GM12878 (cell line): ENCODE measurements around the gene NOC2L. TPM values are rescaled to one million over a fixed set of nuclear protein-coding genes. Genes with fewer than 3 reads are reported as not detected.

Experiments
- ATAC-seq: fragments of 200-7000 bp; cut with Tn5 transposase; 3 replicates; pipeline ENCODE4 v1.9.1; 2020; ENCODE audit warnings: mild to moderate bottlenecking, moderate library complexity
- BruUV-seq: library from RNA; stranded (reverse); fragments of 400-500 nt; replicated peaks from 2 replicates; lab custom pipeline; 2021; lab: Mats Ljungman, UMichigan
- CTCF ChIA-PET: fragments of 300-600 bp; sonication (Branson Sonifier 250); formaldehyde crosslinking; extraction: SDS; loops from one replicate; lab custom pipeline; 2021; ENCODE audit warnings: inconsistent platforms; lab: Yijun Ruan, JAX
- POLR2A ChIA-PET: fragments of 350-600 bp; formaldehyde crosslinking; extraction: SDS; loops from one replicate; lab custom pipeline; 2021; ENCODE audit warnings: inconsistent platforms; lab: Charles Lee
- RAD21 ChIA-PET: fragments of 300-600 bp; sonication (Branson Sonifier 250); formaldehyde crosslinking; loops from one replicate; lab custom pipeline; 2023; ENCODE audit warnings: antibody characterized with exemption; ENCODE audit not compliant: unreplicated experiment; lab: Charles Lee
- SMC1A ChIA-PET: fragments of 300-600 bp; sonication (Branson Sonifier 250); formaldehyde crosslinking; loops from one replicate; lab custom pipeline; 2023; ENCODE audit not compliant: unreplicated experiment, uncharacterized antibody; lab: Charles Lee
- DNase-seq: peaks from one replicate; pipeline ENCODE4 v3.0.0-alpha.2; 2011; ENCODE audit warnings: low read depth, low spot score
- FAIRE-seq: peaks from 3 replicates; lab custom pipeline; 2011; peaks lifted over from hg19 to GRCh38; lab: Jason Lieb, UNC
- H2AFZ ChIP-seq: 2 replicates; pipeline ENCODE4 v1.6.0; 2011; ENCODE audit warnings: low read depth, low read length, control low read depth; ENCODE audit not compliant: control insufficient read depth
- H3K27ac ChIP-seq: 2 replicates; pipeline ENCODE4 v1.5.1; 2011; ENCODE audit warnings: control low read depth; ENCODE audit not compliant: control insufficient read depth, insufficient read depth
- H3K27me3 ChIP-seq, 2 experiments: replicated peaks in 1 of 2; 2 replicates each; pipeline versions ENCODE4 v1.6.0 to v1.6.1; 2011; ENCODE audit warnings: low read length in 1 of 2; ENCODE audit not compliant: control insufficient read depth in 2 of 2, insufficient read depth in 2 of 2
- H3K36me3 ChIP-seq, 2 experiments: 2 replicates each; pipeline ENCODE4 v1.5.1; 2011; ENCODE audit warnings: low read length in 1 of 2; ENCODE audit not compliant: control insufficient read depth in 2 of 2, insufficient read depth in 2 of 2
- H3K4me1 ChIP-seq: 2 replicates; pipeline ENCODE4 v1.6.1; 2011; ENCODE audit warnings: mild to moderate bottlenecking, low read length, moderate library complexity, mixed read lengths; ENCODE audit not compliant: control insufficient read depth, insufficient read depth
- H3K4me2 ChIP-seq: 2 replicates; pipeline ENCODE4 v1.6.0; 2011; ENCODE audit warnings: control low read depth; ENCODE audit not compliant: control insufficient read depth, insufficient read depth
- H3K4me3 ChIP-seq: fragments of 200-600 bp; sonication (generic); 2 replicates; pipeline ENCODE4 v1.5.1; 2016
- H3K79me2 ChIP-seq: 2 replicates; pipeline ENCODE4 v1.6.0; 2011; ENCODE audit warnings: low read length; ENCODE audit not compliant: control insufficient read depth, insufficient read depth
- H3K9ac ChIP-seq: 2 replicates; pipeline ENCODE4 v1.8.0; 2011; ENCODE audit warnings: low read length, control low read depth, mixed read lengths; ENCODE audit not compliant: control insufficient read depth, insufficient read depth
- H3K9me3 ChIP-seq: replicated peaks from 3 replicates; pipeline ENCODE4 v1.5.1; 2011; ENCODE audit warnings: mild to moderate bottlenecking, low read length; ENCODE audit not compliant: control insufficient read depth, insufficient read depth
- H4K20me1 ChIP-seq: 2 replicates; pipeline ENCODE4 v1.6.0; 2011; ENCODE audit not compliant: control insufficient read depth, insufficient read depth
- IRF5 ChIP-seq: fragments of 450-650 bp; IDR thresholded peaks from 2 replicates; pipeline ENCODE4 v1.6.1; 2017; ENCODE audit warnings: borderline replicate concordance
- MYB ChIP-seq: fragments of 150-350 bp; IDR thresholded peaks from 2 replicates; pipeline ENCODE4 v1.6.1; 2014; ENCODE audit warnings: mild to moderate bottlenecking, low read depth, low read length, borderline replicate concordance
- RUNX3 ChIP-seq: IDR thresholded peaks from 2 replicates; pipeline ENCODE4 v1.6.1; 2012; ENCODE audit warnings: low read length, inconsistent platforms
- SP1 ChIP-seq: IDR thresholded peaks from one replicate; pipeline ENCODE4 v1.6.1; 2011; ENCODE audit warnings: low read depth, low read length
- SREBF1 ChIP-seq: IDR thresholded peaks from 2 replicates; pipeline ENCODE4 v1.6.1; 2012; ENCODE audit warnings: mild to moderate bottlenecking, low read length
- SREBF2 ChIP-seq: IDR thresholded peaks from 2 replicates; pipeline ENCODE4 v1.6.1; 2012; ENCODE audit warnings: mild to moderate bottlenecking, low read length
- SRF ChIP-seq, 2 experiments: IDR thresholded peaks; 2 replicates each; pipeline ENCODE4 v1.6.1; 2011; ENCODE audit warnings: low read depth in 2 of 2, low read length in 2 of 2, mild to moderate bottlenecking in 1 of 2, moderate library complexity in 1 of 2
- STAT1 ChIP-seq: fragments of 450-650 bp; conservative IDR thresholded peaks from 2 replicates; pipeline ENCODE4 v1.6.1; 2014; ENCODE audit warnings: antibody characterized with exemption, mild to moderate bottlenecking
- SUPT20H ChIP-seq: IDR thresholded peaks from 2 replicates; pipeline ENCODE4 v1.6.1; 2011; ENCODE audit warnings: low read depth, mild to moderate bottlenecking, low read length, moderate library complexity, borderline replicate concordance; ENCODE audit not compliant: control insufficient read depth
- SUZ12 ChIP-seq: fragments of 200-600 bp; sonication (generic); IDR thresholded peaks from one replicate; pipeline ENCODE4 v1.6.1; 2018; ENCODE audit warnings: antibody characterized with exemption, mild to moderate bottlenecking; ENCODE audit not compliant: unreplicated experiment
- WGBS: methylation state at CpG from one replicate; pipeline ENCODE4 v1.1.6; 2016; ENCODE audit warnings: low lambda C conversion rate; ENCODE audit not compliant: insufficient replicate concordance, insufficient coverage; ENCODE audit errors: missing lambda C conversion rate; 5-methylcytosine and 5-hydroxymethylcytosine counted together
- in situ Hi-C: fragments of 300-500 bp; cut with MboI; formaldehyde crosslinking; loops from 9 replicates; pipeline ENCODE4 v1.14.3; 2018; ENCODE audit warnings: mixed read lengths
- intact Hi-C: fragments of 100-400 bp; cut with micrococcal nuclease; formaldehyde crosslinking; loops from one replicate; pipeline ENCODE4 v1.14.2; 2022; ENCODE audit not compliant: unreplicated experiment
- polyA plus RNA-seq, 11 experiments: library from polyadenylated mRNA; depleted of rRNA in 4 of 11; unstranded in 6 of 11; stranded (reverse) in 5 of 11; fragments of >200 nt; fragmentation: Nextera tagmentation in 4 of 11; fragmentation: Illumina TruSeq in 1 of 11; extraction: Ambion mirVana in 4 of 11; extraction: Trizol in 1 of 11; gene quantifications; 1 replicate in 1 of 11; 2 replicates in 10 of 11; pipeline versions ENCODE4 v1.2.1 to v1.2.3, GENCODE V29; 2011 to 2016; ENCODE audit warnings: inconsistent platforms in 2 of 11, missing spikeins in 2 of 11, low read depth in 1 of 11
- total RNA-seq, 4 experiments: library from RNA; depleted of rRNA in 3 of 4; stranded (reverse); fragments of >200 nt in 3 of 4; fragmentation: Illumina TruSeq in 1 of 4; extraction: Trizol in 1 of 4; gene quantifications; 2 replicates each; pipeline versions ENCODE4 v1.2.1 to v1.2.3, GENCODE V29; 2013 to 2021

Gene NOC2L
- total and polyA plus RNA-seq, 10 of the 15 experiments (the other 5 are each of a cell fraction or from before 2014, with no cell fraction given), result 1.3 to 171 (median 64.3) TPM

- DNase-seq (no peak), FAIRE-seq (no peak), ATAC-seq (no peak)
- no peaks in the 10 kb centered on the region for H3K79me2 ChIP-seq
- no TSS peak for BruUV-seq
- H3K4me3 ChIP-seq, result no peak overlapping the region
- ChIA-PET CTCF (no interaction called here), SMC1A (no interaction called here), POLR2A (interaction anchor here (0.6 kb wide), 1 partner anchor 492 kb away, joined by 5 read pairs; no protein-coding TSS in a partner anchor), RAD21 (no interaction called here)
- intact Hi-C loops, result no loop called here
- TF ChIP-seq SREBF1 (no peak), SREBF2 (no peak), MYB (no peak), IRF5 (no peak), SUPT20H (no peak), SUZ12 (no peak), RUNX3 (no peak), STAT1 (no peak), SRF (IDR thresholded peaks at IDR 0.05; ENCODE audit: low read depth in 2 of 2, low read length in 2 of 2) (no peak), SP1 (no peak)
- WGBS, result 29% methylated on average over 16 of the region's 16 CpGs
- H4K20me1 ChIP-seq, result no peaks in the 10 kb centered on the region
- no peak overlapping the region for H3K4me2 ChIP-seq
- no peaks in the 10 kb centered on the region for H3K4me1 ChIP-seq
- no peaks in the 10 kb centered on the region for H3K9me3 ChIP-seq
- peaks cover 0 to 3% of the 10 kb centered on the region in 2 experiments; a peak in 3 of 4 replicates for H3K27me3 ChIP-seq
- H3K27ac ChIP-seq, result no peak overlapping the region
- H2AFZ ChIP-seq, result no peak overlapping the region
- no peaks in the 10 kb centered on the region for H3K36me3 ChIP-seq
- no peak overlapping the region for H3K9ac ChIP-seq
- in situ Hi-C loops, result loop anchor here (10.0 kb wide), 1 partner anchor 57 kb away; no protein-coding TSS in a partner anchor
Measured at GRCh38 chr1:932173-932510, 26.9 kb downstream of the NOC2L start.
